H7 (cell line): ENCODE results near the gene SPEN. TPM values are rescaled to one million over a fixed set of nuclear protein-coding genes. Genes with fewer than 3 reads are reported as not detected.
A peak's percentile ranks its signal among the peaks of the same experiment; 100 is the strongest.

Source experiments
- DNase-seq: peaks from one replicate; pipeline ENCODE4 v3.0.0; 2012
- H3K27me3 ChIP-seq: 2 replicates; pipeline ENCODE4 v1.6.0; 2011; ENCODE audit warnings: mild to moderate bottlenecking, low read length; ENCODE audit not compliant: control insufficient read depth, insufficient read depth
- H3K36me3 ChIP-seq: replicated peaks from 2 replicates; pipeline ENCODE4 v1.5.1; 2011; ENCODE audit warnings: low read length; ENCODE audit not compliant: control insufficient read depth, insufficient read depth
- H3K4me3 ChIP-seq: 2 replicates; pipeline ENCODE4 v1.5.1; 2011; ENCODE audit warnings: low read depth, mild to moderate bottlenecking, control low read depth, low read length, moderate library complexity; ENCODE audit not compliant: insufficient read depth
- total RNA-seq: library from RNA; depleted of rRNA; stranded (reverse); fragments of >200 nt; shearing (Covaris generic); gene quantifications from 2 replicates; pipeline ENCODE4 v1.2.3, GENCODE V29; 2014

SPEN gene
- total RNA-seq, 1 experiment from 2014 or later = 19.9 TPM

- DNase-seq = no peak
- Histone ChIP-seq H3K4me3 (no peak overlapping the region), H3K36me3 (no peaks in the 10 kb centered on the region), H3K27me3 (no peaks in the 10 kb centered on the region)
Measured at GRCh38 chr1:15954316-15954715, 106.8 kb downstream of the SPEN start.

- H3K36me3 ChIP-seq = no peaks in the 10 kb centered on the region
- no peak for DNase-seq
- H3K27me3 ChIP-seq = no peaks in the 10 kb centered on the region
- H3K4me3 ChIP-seq = no peak overlapping the region
Measured at GRCh38 chr1:15955552-15955951, 108.0 kb downstream of the SPEN start.

- H3K27me3 ChIP-seq = no peaks in the 10 kb centered on the region
- H3K4me3 ChIP-seq = no peak overlapping the region
- DNase-seq = no peak
- H3K36me3 ChIP-seq = no peaks in the 10 kb centered on the region
Measured at GRCh38 chr1:15956150-15956549, 108.6 kb downstream of the SPEN start.

DNA sequence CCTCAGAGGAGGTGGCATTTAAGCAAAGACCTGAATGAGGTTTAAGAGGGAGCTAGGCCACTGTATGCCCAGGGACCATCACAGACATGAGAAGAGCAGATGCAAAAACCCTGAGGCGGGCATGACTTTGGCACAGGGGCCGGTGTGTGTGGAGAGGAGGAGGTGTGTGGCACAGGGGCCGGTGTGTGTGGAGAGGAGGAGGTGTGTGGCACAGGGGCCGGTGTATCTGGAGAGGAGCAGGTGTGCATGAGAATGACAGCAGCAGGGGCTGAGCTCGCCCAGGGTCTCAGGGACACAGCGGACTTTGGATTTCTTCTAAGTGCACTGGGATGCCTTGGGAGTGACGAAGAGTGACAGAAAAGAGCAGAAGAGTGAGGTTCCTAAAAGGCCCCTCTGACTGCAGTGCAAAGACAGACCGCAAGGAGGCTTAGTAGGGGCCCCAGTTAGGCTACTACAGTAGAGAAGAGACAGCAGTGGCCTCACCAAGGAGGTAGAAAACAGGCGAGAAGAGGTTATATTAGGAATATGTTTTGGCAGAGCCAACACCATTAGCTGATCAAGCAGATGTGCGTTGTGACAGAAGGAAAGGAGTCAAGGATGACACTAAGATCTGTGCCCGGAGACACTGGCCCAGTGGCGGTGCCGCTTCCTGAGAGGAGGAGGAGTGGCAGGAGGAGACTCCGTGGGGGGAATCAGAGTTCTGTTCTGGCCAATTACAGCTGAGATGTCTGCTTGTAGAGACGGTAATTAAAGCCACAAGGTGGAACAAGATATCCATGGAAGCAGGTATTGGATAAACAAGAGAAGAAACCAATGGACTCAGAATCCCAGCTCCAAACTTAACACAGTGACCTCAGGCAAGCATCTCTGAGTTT lies 110.0 kb downstream of the SPEN start:
- H3K36me3 ChIP-seq = no peaks in the 10 kb centered on the region
- no peak overlapping the region for H3K4me3 ChIP-seq
- H3K27me3 ChIP-seq = no peaks in the 10 kb centered on the region
- DNase-seq = peak; percentile 84

GRCh38 chr1:15958111-15958510 lies 110.6 kb downstream of the SPEN start:
- DNase-seq = no peak
- Histone ChIP-seq H3K36me3 (no peaks in the 10 kb centered on the region), H3K4me3 (no peak overlapping the region), H3K27me3 (no peaks in the 10 kb centered on the region)

GRCh38 chr1:15958793-15959192 lies 111.3 kb downstream of the SPEN start:
- no peak for DNase-seq
- Histone ChIP-seq H3K27me3 (no peaks in the 10 kb centered on the region), H3K36me3 (no peaks in the 10 kb centered on the region), H3K4me3 (no peak overlapping the region)

- no peak for DNase-seq
- no peak overlapping the region for H3K4me3 ChIP-seq
Measured at GRCh38 chr1:15959424-15959823, 111.9 kb downstream of the SPEN start.

DNA sequence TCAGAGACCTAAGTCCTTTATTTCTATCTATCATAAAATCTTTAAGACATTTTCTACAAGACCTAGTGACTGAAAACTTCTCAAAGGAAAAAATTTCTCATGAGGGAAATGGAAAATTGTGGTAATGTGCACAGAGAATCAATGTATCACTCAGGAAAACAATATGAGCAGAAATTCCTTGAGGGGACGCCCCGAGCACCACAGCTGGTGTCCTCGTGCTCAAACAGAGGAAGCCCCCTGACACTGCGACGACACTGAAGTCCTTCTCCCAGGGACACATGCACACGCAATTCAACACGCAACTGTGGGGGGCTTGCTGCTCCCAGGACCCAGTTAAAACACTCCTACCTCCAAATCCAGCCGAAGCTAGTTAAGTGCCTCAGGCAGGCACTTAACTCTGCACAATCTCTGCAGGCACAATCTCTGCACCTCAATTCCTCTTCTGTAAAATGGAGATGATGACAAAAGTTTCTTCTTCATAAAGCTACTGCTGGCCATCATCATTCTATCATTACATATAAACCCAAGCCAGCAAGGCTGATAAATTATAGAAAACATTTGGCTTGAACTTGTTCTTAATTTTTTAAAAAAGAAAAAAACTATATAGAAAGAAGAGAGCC lies 112.4 kb downstream of the SPEN start:
- H3K27me3 ChIP-seq = no peaks in the 10 kb centered on the region
- no peak overlapping the region for H3K4me3 ChIP-seq
- no peak for DNase-seq
- H3K36me3 ChIP-seq = no peaks in the 10 kb centered on the region

More at GRCh38 chr1:15959424-15959823, 111.9 kb downstream of the SPEN start:
- H3K27me3 ChIP-seq = no peaks in the 10 kb centered on the region
- H3K36me3 ChIP-seq = no peaks in the 10 kb centered on the region

DNA sequence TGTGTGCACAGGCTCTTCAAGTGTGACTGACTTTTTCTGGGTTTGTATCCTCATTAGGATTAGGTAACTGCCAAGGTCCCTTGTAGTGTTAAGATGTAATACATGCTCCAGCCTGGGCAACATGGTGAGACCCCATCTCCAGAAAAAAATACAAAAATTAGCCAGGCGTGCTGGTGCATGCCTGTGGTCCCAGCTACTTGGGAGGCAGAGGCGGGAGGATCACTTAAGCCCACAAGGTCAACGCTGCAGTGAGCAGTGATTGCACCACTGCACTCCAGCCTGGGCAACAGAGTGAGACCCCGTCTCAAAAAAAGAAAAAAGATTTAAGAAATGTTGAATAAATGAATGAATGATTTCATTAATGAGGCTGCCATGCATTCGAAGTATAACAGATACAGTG lies 113.3 kb downstream of the SPEN start:
- no peak for DNase-seq
- H3K4me3 ChIP-seq = no peak overlapping the region
- no peaks in the 10 kb centered on the region for H3K27me3 ChIP-seq
- H3K36me3 ChIP-seq = no peaks in the 10 kb centered on the region

- H3K36me3 ChIP-seq = no peaks in the 10 kb centered on the region
- peak; percentile 76 for DNase-seq
- H3K4me3 ChIP-seq = no peak overlapping the region
- H3K27me3 ChIP-seq = no peaks in the 10 kb centered on the region
Measured at GRCh38 chr1:15961492-15961891, 114.0 kb downstream of the SPEN start.

DNA sequence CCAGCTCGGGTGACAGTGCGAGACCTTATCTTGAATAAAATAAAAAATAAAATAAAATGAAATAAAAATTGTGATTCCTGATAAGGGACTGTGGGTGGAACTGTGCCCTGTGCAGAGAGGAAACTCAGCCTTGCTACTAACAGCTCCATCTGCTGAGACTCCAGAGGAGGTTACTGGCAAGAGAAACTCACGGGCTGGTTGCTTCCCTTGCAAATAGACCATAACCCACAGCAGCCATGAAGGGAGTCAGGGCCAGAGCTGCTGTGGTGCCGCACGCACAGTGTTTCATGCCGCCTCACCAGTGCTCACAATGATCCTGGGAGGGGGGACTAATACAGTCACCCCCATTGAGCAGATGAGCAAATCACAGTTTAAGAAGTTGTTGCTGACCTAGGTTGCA lies 114.7 kb downstream of the SPEN start:
- Histone ChIP-seq H3K36me3 (no peaks in the 10 kb centered on the region), H3K4me3 (no peak overlapping the region), H3K27me3 (no peaks in the 10 kb centered on the region)
- no peak for DNase-seq

GRCh38 chr1:15962671-15963362 lies 115.3 kb downstream of the SPEN start:
- DNase-seq = no peak
- Histone ChIP-seq H3K27me3 (no peaks in the 10 kb centered on the region), H3K4me3 (no peak overlapping the region), H3K36me3 (no peaks in the 10 kb centered on the region)

GRCh38 chr1:15963363-15963967 lies 116.0 kb downstream of the SPEN start:
- H3K27me3 ChIP-seq = no peaks in the 10 kb centered on the region
- no peak for DNase-seq
- H3K4me3 ChIP-seq = no peak overlapping the region
- H3K36me3 ChIP-seq = no peaks in the 10 kb centered on the region

- Histone ChIP-seq H3K4me3 (no peak overlapping the region), H3K36me3 (no peaks in the 10 kb centered on the region; the same call in 1 of the 2 replicates), H3K27me3 (no peaks in the 10 kb centered on the region)
- DNase-seq = no peak
Measured at GRCh38 chr1:15963968-15964648, 116.6 kb downstream of the SPEN start.
